ENCODE measurements around the gene RAP1GDS1. TPM values are rescaled to one million over a fixed set of nuclear protein-coding genes. Genes with fewer than 3 reads are reported as not detected.

RAP1GDS1 gene
- polyA plus RNA-seq, 3 donors: 23.6 to 37.9 (median 37.8) TPM

DNA sequence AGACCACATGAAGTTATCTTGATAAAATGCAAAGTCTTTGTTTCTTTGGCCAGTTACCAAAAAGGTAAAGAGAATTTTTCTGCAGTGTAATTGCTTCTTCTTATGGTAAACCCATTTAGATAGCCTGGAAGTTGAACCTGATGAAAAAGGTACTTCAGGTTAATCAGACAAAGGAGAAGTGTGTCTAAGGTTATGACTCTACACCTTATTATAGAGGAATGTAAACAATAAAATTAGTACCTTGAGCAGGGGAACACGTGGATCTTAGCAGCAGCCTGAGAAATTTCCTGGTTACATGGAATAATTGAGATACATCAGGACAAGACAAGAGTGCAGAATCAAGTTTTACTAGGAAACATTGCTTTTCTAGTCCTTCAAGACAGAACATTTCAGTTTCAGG is 70.8 kb downstream of the RAP1GDS1 start:
- H3K4me1 Mint-ChIP-seq: no peaks in the 10 kb centered on the region
- no peaks in the 10 kb centered on the region for H3K79me2 ChIP-seq (ENCODE audit: insufficient read depth, low read length)
- H3K4me3 ChIP-seq (replicated peaks in 1 of 3; ENCODE audit: low read depth in 2 of 3, low read length in 3 of 3): no peak overlapping the region
- H3K36me3 Mint-ChIP-seq: peaks cover 6 to 26% of the 10 kb centered on the region in 2 donors
- no peaks in the 10 kb centered on the region for H3K27me3 Mint-ChIP-seq (ENCODE audit: low read depth in 3 of 3)
- no CpG with 5 or more reads among the region's 1 CpG for WGBS (ENCODE audit: insufficient coverage)
- no peak overlapping the region for H3K9ac ChIP-seq (ENCODE audit: insufficient read depth, low read length, poor library complexity, severe bottlenecking)
- intact Hi-C loops (cut with micrococcal nuclease): no loop called here
- H3K9me3 ChIP-seq (replicated peaks in 1 of 2; ENCODE audit: control insufficient read depth in 1 of 2, insufficient read depth in 1 of 2, low read length in 2 of 2): peaks cover 14 to 20% of the 10 kb centered on the region in 2 donors
- H3K27me3 ChIP-seq (ENCODE audit: control insufficient read depth in 2 of 2, insufficient read depth in 2 of 2, low read length in 2 of 2): no peaks in the 10 kb centered on the region
- TF ChIP-seq, protein P1, sequence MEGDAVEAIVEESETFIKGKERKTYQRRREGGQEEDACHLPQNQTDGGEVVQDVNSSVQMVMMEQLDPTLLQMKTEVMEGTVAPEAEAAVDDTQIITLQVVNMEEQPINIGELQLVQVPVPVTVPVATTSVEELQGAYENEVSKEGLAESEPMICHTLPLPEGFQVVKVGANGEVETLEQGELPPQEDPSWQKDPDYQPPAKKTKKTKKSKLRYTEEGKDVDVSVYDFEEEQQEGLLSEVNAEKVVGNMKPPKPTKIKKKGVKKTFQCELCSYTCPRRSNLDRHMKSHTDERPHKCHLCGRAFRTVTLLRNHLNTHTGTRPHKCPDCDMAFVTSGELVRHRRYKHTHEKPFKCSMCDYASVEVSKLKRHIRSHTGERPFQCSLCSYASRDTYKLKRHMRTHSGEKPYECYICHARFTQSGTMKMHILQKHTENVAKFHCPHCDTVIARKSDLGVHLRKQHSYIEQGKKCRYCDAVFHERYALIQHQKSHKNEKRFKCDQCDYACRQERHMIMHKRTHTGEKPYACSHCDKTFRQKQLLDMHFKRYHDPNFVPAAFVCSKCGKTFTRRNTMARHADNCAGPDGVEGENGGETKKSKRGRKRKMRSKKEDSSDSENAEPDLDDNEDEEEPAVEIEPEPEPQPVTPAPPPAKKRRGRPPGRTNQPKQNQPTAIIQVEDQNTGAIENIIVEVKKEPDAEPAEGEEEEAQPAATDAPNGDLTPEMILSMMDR (IDR thresholded peaks at IDR 0.05): no peak
- H3K9me3 Mint-ChIP-seq: peaks cover 21 to 33% (median 27%) of the 10 kb centered on the region in 7 donors
- H3K36me3 ChIP-seq (replicated peaks in 1 of 2; ENCODE audit: control insufficient read depth in 1 of 2, insufficient read depth in 2 of 2, low read length in 2 of 2): peaks cover 0 to 5% of the 10 kb centered on the region in 2 donors
- no peak overlapping the region for H3K4me3 Mint-ChIP-seq
- H4K20me1 ChIP-seq (ENCODE audit: insufficient read depth, low read length): no peaks in the 10 kb centered on the region
- H3K4me1 ChIP-seq (ENCODE audit: control insufficient read depth in 1 of 2, insufficient read depth in 2 of 2, low read length in 2 of 2): no peaks in the 10 kb centered on the region
- DNase-seq: no peak
- no peak overlapping the region for H3K27ac Mint-ChIP-seq
- no peak overlapping the region for H2AFZ ChIP-seq (ENCODE audit: insufficient read depth, low read depth, low read length, poor library complexity, severe bottlenecking)
- no peak overlapping the region for H3K4me2 ChIP-seq (replicated peaks; ENCODE audit: extremely low read depth, low read length, poor library complexity, severe bottlenecking)
- no peak overlapping the region for H3K27ac ChIP-seq (ENCODE audit: low read depth in 1 of 2, low read length in 2 of 2)

DNA sequence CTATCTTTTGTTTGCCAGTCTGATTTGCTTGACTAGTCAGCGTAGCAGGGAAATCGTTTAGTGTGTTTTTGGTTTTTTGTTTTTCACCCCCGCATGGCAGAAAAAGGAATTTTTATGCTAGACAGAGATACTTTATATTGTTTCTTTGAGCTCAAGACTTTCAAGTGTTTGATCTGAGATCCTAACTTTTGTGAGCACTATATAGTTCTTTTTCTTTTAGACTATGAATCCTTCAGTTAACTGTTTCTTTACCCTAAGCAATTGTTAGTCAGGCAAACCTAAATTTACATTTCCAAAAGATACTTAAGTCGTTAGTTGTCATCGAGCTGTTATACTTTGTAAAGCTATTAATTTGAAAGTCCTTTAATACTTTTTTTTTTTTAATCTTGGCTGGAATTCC is 73.3 kb downstream of the RAP1GDS1 start:
- Histone ChIP-seq H3K27me3 (ENCODE audit: control insufficient read depth in 2 of 2, insufficient read depth in 2 of 2, low read length in 2 of 2) (no peaks in the 10 kb centered on the region), H3K9me3 (replicated peaks in 1 of 2; ENCODE audit: control insufficient read depth in 1 of 2, insufficient read depth in 1 of 2, low read length in 2 of 2) (peaks cover 11 to 14% of the 10 kb centered on the region in 2 donors), H3K27ac (ENCODE audit: low read depth in 1 of 2, low read length in 2 of 2) (no peak overlapping the region), H3K9ac (ENCODE audit: insufficient read depth, low read length, poor library complexity, severe bottlenecking) (no peak overlapping the region), H3K4me2 (replicated peaks; ENCODE audit: extremely low read depth, low read length, poor library complexity, severe bottlenecking) (no peak overlapping the region), H3K79me2 (ENCODE audit: insufficient read depth, low read length) (no peaks in the 10 kb centered on the region), H3K36me3 (replicated peaks in 1 of 2; ENCODE audit: control insufficient read depth in 1 of 2, insufficient read depth in 2 of 2, low read length in 2 of 2) (no peaks in the 10 kb centered on the region), H3K4me3 (replicated peaks in 1 of 3; ENCODE audit: low read depth in 2 of 3, low read length in 3 of 3) (no peak overlapping the region), H2AFZ (ENCODE audit: insufficient read depth, low read depth, low read length, poor library complexity, severe bottlenecking) (no peak overlapping the region), H4K20me1 (ENCODE audit: insufficient read depth, low read length) (no peaks in the 10 kb centered on the region), H3K4me1 (ENCODE audit: control insufficient read depth in 1 of 2, insufficient read depth in 2 of 2, low read length in 2 of 2) (no peaks in the 10 kb centered on the region)
- 93% methylated on average over 2 of the region's 5 CpGs for WGBS (ENCODE audit: insufficient coverage)
- TF ChIP-seq, protein P1 (IDR thresholded peaks at IDR 0.05): no peak
- H3K27ac Mint-ChIP-seq: no peak overlapping the region
- intact Hi-C loops (cut with micrococcal nuclease): no loop called here
- H3K4me3 Mint-ChIP-seq: no peak overlapping the region
- H3K4me1 Mint-ChIP-seq: no peaks in the 10 kb centered on the region
- DNase-seq: no peak
- H3K9me3 Mint-ChIP-seq: peaks cover 18 to 33% (median 28%) of the 10 kb centered on the region in 7 donors
- peaks cover 5 to 27% of the 10 kb centered on the region in 2 donors for H3K36me3 Mint-ChIP-seq
- no peaks in the 10 kb centered on the region for H3K27me3 Mint-ChIP-seq (ENCODE audit: low read depth in 3 of 3)

Data from CD14-positive monocyte (primary cell).